GM23248 (cell line): Measurements from ENCODE around the gene FZD4.

Experiments
- EZH2 ChIP-seq: fragments of 200-600 bp; sonication (generic); IDR thresholded peaks from 2 replicates; pipeline ENCODE4 v1.6.1; 2018; ENCODE audit warnings: antibody characterized with exemption, mild to moderate bottlenecking; ENCODE audit not compliant: insufficient read depth, poor library complexity, severe bottlenecking
- EZH2phosphoT487 ChIP-seq: fragments of 200-600 bp; sonication (generic); IDR thresholded peaks from 2 replicates; pipeline ENCODE4 v1.6.1; 2018; ENCODE audit warnings: antibody characterized with exemption, moderate library complexity, mild to moderate bottlenecking, low read depth; ENCODE audit not compliant: insufficient read depth

DNA sequence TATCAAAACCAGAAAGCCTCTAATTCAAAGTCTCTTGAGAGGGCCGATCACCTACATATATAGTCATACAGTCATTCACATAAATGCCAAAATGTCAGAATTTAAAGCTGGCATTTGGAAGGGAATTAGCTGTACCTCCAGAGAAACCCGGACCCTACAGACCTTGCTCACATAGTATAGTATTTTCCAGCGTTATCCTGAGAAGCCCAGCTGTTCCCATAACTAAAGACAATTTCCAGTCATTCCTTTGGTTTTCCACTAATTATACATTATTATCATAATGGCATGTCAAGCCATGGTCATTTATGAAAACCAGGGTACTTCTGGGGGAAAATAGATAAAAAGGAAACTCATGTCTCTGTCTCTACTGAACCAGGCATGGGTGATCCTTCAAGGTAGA lies 53.6 kb downstream of the FZD4 start:
- TF ChIP-seq EZH2phosphoT487 (no peak), EZH2 (no peak)
